WTC11 (cell line): ENCODE results near the gene EPN2. TPM values are rescaled to one million over a fixed set of nuclear protein-coding genes. Genes with fewer than 3 reads are reported as not detected.

Source experiments
- ATAC-seq: fragments of 200-7000 bp; cut with Tn5 transposase; 2 replicates; pipeline ENCODE4 v1.10.0; 2021; ENCODE audit warnings: mild to moderate bottlenecking, moderate library complexity
- CTCF ChIA-PET: fragments of 300-600 bp; sonication (Branson Sonifier 250); formaldehyde crosslinking; loops from one replicate; lab custom pipeline; 2021; ENCODE audit warnings: antibody characterized with exemption; lab: Charles Lee
- POLR2A ChIA-PET: fragments of 350-600 bp; sonication (Branson Sonifier 250); formaldehyde crosslinking; loops from one replicate; lab custom pipeline; 2021; ENCODE audit warnings: antibody characterized with exemption; lab: Charles Lee
- DNase-seq: peaks from one replicate; pipeline ENCODE4 v3.0.0; 2021; ENCODE audit warnings: low spot score
- H3K27ac Mint-ChIP-seq: 2 replicates; pipeline ENCODE4 v1.8.0; 2021; ENCODE audit warnings: mixed read lengths
- H3K27me3 Mint-ChIP-seq: 2 replicates; pipeline ENCODE4 v1.8.0; 2021; ENCODE audit warnings: low read depth, mild to moderate bottlenecking, moderate library complexity, mixed read lengths
- H3K36me3 Mint-ChIP-seq: 2 replicates; pipeline ENCODE4 v1.8.0; 2021; ENCODE audit warnings: mixed read lengths
- H3K4me1 Mint-ChIP-seq: 2 replicates; pipeline ENCODE4 v1.8.0; 2022; ENCODE audit warnings: mixed read lengths
- H3K4me3 Mint-ChIP-seq: 2 replicates; pipeline ENCODE4 v1.8.0; 2021; ENCODE audit warnings: mild to moderate bottlenecking, moderate library complexity, mixed read lengths
- H3K9me3 Mint-ChIP-seq: 2 replicates; pipeline ENCODE4 v1.8.0; 2021; ENCODE audit warnings: mixed read lengths
- ELF4 ChIP-seq: sonication (generic); formaldehyde crosslinking; IDR thresholded peaks from 2 replicates; pipeline ENCODE4 v1.8.1; 2022; ENCODE audit warnings: low read depth, mild to moderate bottlenecking, moderate library complexity, missing genetic modification reagents
- GABPB1 ChIP-seq: sonication (generic); formaldehyde crosslinking; IDR thresholded peaks from 2 replicates; pipeline ENCODE4 v1.8.1; 2023; ENCODE audit warnings: mild to moderate bottlenecking, missing genetic modification reagents
- GTF2I ChIP-seq: fragments of 250-450 bp; sonication (Bioruptor Pico); conservative IDR thresholded peaks from 2 replicates; pipeline ENCODE4 v1.4.0; 2021; ENCODE audit warnings: mild to moderate bottlenecking
- HMGA2 ChIP-seq: fragments of 250-450 bp; sonication (Bioruptor Pico); IDR thresholded peaks from 2 replicates; pipeline ENCODE4 v1.4.0; 2021; ENCODE audit warnings: mild to moderate bottlenecking, moderate library complexity
- JAZF1 ChIP-seq: fragments of 250-450 bp; sonication (Bioruptor Pico); IDR thresholded peaks from 2 replicates; pipeline ENCODE4 v1.9.0; 2021; ENCODE audit warnings: moderate library complexity, mild to moderate bottlenecking, inconsistent platforms
- MXD4 ChIP-seq: fragments of 250-450 bp; sonication (Bioruptor Pico); IDR thresholded peaks from 2 replicates; pipeline ENCODE4 v1.8.0; 2021; ENCODE audit warnings: mild to moderate bottlenecking, moderate library complexity, borderline replicate concordance
- MYBL2 ChIP-seq: sonication (generic); formaldehyde crosslinking; IDR thresholded peaks from 2 replicates; pipeline ENCODE4 v1.8.1; 2023; ENCODE audit warnings: mild to moderate bottlenecking, moderate library complexity, missing genetic modification reagents
- NFYB ChIP-seq: sonication (generic); formaldehyde crosslinking; conservative IDR thresholded peaks from 2 replicates; pipeline ENCODE4 v1.8.0; 2022; ENCODE audit warnings: low read depth, missing genetic modification reagents
- NR2C2 ChIP-seq: sonication (generic); formaldehyde crosslinking; IDR thresholded peaks from 2 replicates; pipeline ENCODE4 v1.8.0; 2022; ENCODE audit warnings: mild to moderate bottlenecking, missing genetic modification reagents
- PRRX2 ChIP-seq: fragments of 250-450 bp; sonication (Bioruptor Pico); IDR thresholded peaks from 2 replicates; pipeline ENCODE4 v1.8.0; 2021; ENCODE audit warnings: mild to moderate bottlenecking
- TCF7 ChIP-seq: sonication (generic); formaldehyde crosslinking; IDR thresholded peaks from 2 replicates; pipeline ENCODE4 v1.8.0; 2022; ENCODE audit warnings: mild to moderate bottlenecking, low read depth, missing genetic modification reagents, moderate library complexity
- ZNF121 ChIP-seq: sonication (generic); formaldehyde crosslinking; IDR thresholded peaks from 2 replicates; pipeline ENCODE4 v1.8.0; 2023; ENCODE audit warnings: missing genetic modification reagents
- ZNF317 ChIP-seq: sonication (generic); formaldehyde crosslinking; IDR thresholded peaks from 2 replicates; pipeline ENCODE4 v1.8.1; 2023; ENCODE audit warnings: low read depth, mild to moderate bottlenecking, moderate library complexity, missing genetic modification reagents, borderline replicate concordance
- ZNF416 ChIP-seq: fragments of 250-450 bp; sonication (Bioruptor Pico); IDR thresholded peaks from 2 replicates; pipeline ENCODE4 v1.9.0; 2021; ENCODE audit warnings: mild to moderate bottlenecking, inconsistent platforms
- total RNA-seq: library from RNA; stranded (reverse); gene quantifications from 3 replicates; pipeline ENCODE4 v1.2.3, GENCODE V29; 2021
- TF ChIP-seq, protein P1 (sequence below): sonication (generic); formaldehyde crosslinking; IDR thresholded peaks from 2 replicates; pipeline ENCODE4 v1.8.1; 2023; ENCODE audit warnings: mild to moderate bottlenecking, missing genetic modification reagents, moderate library complexity
- TF ChIP-seq, protein P2 (sequence below): sonication (generic); formaldehyde crosslinking; IDR thresholded peaks from 2 replicates; pipeline ENCODE4 v1.8.1; 2023; ENCODE audit warnings: mild to moderate bottlenecking, missing genetic modification reagents
- TF ChIP-seq, protein P3 (sequence below): sonication (generic); formaldehyde crosslinking; IDR thresholded peaks from 2 replicates; pipeline ENCODE4 v1.8.1; 2023; ENCODE audit warnings: mild to moderate bottlenecking, missing genetic modification reagents, moderate library complexity
- TF ChIP-seq, protein P4 (sequence below): sonication (generic); formaldehyde crosslinking; IDR thresholded peaks from 2 replicates; pipeline ENCODE4 v1.8.1; 2022; ENCODE audit warnings: low read depth, missing genetic modification reagents, borderline replicate concordance
- TF ChIP-seq, protein P5 (sequence below): sonication (generic); formaldehyde crosslinking; IDR thresholded peaks from 2 replicates; pipeline ENCODE4 v1.8.1; 2023; ENCODE audit warnings: mild to moderate bottlenecking, missing genetic modification reagents
- TF ChIP-seq, protein P6 (sequence below): sonication (generic); formaldehyde crosslinking; IDR thresholded peaks from 2 replicates; pipeline ENCODE4 v1.8.0; 2023; ENCODE audit warnings: mild to moderate bottlenecking, missing genetic modification reagents
- TF ChIP-seq, protein P7 (sequence below): sonication (generic); formaldehyde crosslinking; IDR thresholded peaks from 2 replicates; pipeline ENCODE4 v1.8.0; 2022; ENCODE audit warnings: mild to moderate bottlenecking, missing genetic modification reagents

The EPN2 gene
- total RNA-seq, 1 experiment from 2014 or later = 48.8 TPM

DNA sequence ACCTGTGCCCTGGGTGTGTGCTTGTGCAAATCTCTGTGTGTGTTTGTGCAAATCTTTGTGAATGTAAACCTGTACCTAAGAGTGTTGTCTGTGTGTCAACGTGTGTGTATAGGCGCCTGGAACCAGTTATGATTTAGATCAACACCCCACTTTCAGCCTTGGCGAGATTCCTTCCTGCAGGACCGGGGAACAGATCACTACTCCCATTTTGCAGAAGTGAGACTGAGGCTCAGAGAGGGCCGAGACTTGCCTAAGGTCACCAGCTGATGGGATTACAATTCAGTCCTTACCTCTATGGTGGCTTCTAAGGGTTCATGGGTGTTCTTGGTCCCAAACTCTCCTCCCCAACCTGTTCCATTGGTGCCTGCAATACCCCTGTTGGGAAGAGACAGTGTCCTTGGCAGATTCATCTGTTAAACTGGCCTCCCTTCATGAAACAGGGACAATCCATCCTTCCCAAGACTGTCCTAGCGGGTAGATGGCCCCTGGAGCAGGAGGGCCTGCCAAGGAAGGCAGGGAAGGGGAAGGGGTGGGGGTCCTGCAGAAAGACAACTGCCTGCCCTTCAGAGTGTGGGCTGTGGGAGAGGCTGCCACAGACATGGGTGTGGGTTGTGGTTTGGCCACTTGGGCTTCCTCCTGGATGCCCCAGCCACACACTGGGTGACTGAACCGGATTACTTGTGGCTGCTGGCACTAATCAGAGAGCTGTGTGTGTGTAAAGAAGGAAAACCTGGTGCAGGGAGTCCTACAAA, 134.3 kb downstream of the EPN2 start (continued):
- TF ChIP-seq, protein P1, sequence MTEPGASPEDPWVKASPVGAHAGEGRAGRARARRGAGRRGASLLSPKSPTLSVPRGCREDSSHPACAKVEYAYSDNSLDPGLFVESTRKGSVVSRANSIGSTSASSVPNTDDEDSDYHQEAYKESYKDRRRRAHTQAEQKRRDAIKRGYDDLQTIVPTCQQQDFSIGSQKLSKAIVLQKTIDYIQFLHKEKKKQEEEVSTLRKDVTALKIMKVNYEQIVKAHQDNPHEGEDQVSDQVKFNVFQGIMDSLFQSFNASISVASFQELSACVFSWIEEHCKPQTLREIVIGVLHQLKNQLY (CRISPR knock-in tag) = no peak
- TF ChIP-seq, all 79 proteins: peak for 0

DNA sequence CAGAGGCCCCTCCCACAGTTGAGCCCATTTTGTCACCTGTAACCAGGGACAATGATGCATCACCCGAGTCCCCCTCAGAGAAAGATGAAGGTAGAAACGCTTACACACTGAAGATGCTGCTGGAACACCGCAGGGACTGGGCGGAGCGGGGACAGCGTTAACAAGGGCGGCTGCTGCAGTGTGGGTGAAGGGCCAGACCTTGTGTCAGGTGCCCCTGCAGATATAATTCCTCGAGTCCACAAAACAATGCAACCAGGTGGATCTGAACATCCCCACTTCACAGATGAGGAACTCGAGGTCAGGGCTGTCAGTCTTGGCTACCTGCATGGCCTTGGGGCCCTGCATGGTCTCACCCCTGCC, 134.8 kb downstream of the EPN2 start:
- ATAC-seq = no peak
- no peak overlapping the region for H3K4me3 Mint-ChIP-seq
- no peaks in the 10 kb centered on the region for H3K36me3 Mint-ChIP-seq
- no peak overlapping the region for H3K27ac Mint-ChIP-seq
- H3K4me1 Mint-ChIP-seq = peaks cover 6% of the 10 kb centered on the region
- CTCF ChIA-PET = interaction anchor here (0.6 to 1.6 kb wide), 2 partner anchors 9 to 389 kb away, joined by 3 to 5 read pairs; partner anchors contain the start of gene B9D1
- TF ChIP-seq, protein P2, sequence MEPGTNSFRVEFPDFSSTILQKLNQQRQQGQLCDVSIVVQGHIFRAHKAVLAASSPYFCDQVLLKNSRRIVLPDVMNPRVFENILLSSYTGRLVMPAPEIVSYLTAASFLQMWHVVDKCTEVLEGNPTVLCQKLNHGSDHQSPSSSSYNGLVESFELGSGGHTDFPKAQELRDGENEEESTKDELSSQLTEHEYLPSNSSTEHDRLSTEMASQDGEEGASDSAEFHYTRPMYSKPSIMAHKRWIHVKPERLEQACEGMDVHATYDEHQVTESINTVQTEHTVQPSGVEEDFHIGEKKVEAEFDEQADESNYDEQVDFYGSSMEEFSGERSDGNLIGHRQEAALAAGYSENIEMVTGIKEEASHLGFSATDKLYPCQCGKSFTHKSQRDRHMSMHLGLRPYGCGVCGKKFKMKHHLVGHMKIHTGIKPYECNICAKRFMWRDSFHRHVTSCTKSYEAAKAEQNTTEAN (CRISPR knock-in tag) = no peak
- TF ChIP-seq ELF4 (CRISPR knock-in tag) (no peak), MYBL2 (CRISPR knock-in tag) (no peak), ZNF416 (CRISPR knock-in tag) (no peak), TCF7 (no peak), ZNF121 (no peak), GTF2I (CRISPR knock-in tag) (no peak), HMGA2 (CRISPR knock-in tag) (no peak), NFYB (CRISPR knock-in tag) (no peak), MXD4 (no peak), ZNF317 (no peak), PRRX2 (CRISPR knock-in tag) (no peak), GABPB1 (CRISPR knock-in tag) (no peak), NR2C2 (CRISPR knock-in tag) (no peak), JAZF1 (CRISPR knock-in tag) (no peak)
- TF ChIP-seq, protein P3, sequence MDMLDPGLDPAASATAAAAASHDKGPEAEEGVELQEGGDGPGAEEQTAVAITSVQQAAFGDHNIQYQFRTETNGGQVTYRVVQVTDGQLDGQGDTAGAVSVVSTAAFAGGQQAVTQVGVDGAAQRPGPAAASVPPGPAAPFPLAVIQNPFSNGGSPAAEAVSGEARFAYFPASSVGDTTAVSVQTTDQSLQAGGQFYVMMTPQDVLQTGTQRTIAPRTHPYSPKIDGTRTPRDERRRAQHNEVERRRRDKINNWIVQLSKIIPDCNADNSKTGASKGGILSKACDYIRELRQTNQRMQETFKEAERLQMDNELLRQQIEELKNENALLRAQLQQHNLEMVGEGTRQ (CRISPR knock-in tag) = no peak
- TF ChIP-seq, protein P4, sequence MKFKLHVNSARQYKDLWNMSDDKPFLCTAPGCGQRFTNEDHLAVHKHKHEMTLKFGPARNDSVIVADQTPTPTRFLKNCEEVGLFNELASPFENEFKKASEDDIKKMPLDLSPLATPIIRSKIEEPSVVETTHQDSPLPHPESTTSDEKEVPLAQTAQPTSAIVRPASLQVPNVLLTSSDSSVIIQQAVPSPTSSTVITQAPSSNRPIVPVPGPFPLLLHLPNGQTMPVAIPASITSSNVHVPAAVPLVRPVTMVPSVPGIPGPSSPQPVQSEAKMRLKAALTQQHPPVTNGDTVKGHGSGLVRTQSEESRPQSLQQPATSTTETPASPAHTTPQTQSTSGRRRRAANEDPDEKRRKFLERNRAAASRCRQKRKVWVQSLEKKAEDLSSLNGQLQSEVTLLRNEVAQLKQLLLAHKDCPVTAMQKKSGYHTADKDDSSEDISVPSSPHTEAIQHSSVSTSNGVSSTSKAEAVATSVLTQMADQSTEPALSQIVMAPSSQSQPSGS (CRISPR knock-in tag) = no peak
- TF ChIP-seq, protein P5, sequence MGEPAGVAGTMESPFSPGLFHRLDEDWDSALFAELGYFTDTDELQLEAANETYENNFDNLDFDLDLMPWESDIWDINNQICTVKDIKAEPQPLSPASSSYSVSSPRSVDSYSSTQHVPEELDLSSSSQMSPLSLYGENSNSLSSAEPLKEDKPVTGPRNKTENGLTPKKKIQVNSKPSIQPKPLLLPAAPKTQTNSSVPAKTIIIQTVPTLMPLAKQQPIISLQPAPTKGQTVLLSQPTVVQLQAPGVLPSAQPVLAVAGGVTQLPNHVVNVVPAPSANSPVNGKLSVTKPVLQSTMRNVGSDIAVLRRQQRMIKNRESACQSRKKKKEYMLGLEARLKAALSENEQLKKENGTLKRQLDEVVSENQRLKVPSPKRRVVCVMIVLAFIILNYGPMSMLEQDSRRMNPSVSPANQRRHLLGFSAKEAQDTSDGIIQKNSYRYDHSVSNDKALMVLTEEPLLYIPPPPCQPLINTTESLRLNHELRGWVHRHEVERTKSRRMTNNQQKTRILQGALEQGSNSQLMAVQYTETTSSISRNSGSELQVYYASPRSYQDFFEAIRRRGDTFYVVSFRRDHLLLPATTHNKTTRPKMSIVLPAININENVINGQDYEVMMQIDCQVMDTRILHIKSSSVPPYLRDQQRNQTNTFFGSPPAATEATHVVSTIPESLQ (CRISPR knock-in tag) = no peak
- TF ChIP-seq, protein P6, sequence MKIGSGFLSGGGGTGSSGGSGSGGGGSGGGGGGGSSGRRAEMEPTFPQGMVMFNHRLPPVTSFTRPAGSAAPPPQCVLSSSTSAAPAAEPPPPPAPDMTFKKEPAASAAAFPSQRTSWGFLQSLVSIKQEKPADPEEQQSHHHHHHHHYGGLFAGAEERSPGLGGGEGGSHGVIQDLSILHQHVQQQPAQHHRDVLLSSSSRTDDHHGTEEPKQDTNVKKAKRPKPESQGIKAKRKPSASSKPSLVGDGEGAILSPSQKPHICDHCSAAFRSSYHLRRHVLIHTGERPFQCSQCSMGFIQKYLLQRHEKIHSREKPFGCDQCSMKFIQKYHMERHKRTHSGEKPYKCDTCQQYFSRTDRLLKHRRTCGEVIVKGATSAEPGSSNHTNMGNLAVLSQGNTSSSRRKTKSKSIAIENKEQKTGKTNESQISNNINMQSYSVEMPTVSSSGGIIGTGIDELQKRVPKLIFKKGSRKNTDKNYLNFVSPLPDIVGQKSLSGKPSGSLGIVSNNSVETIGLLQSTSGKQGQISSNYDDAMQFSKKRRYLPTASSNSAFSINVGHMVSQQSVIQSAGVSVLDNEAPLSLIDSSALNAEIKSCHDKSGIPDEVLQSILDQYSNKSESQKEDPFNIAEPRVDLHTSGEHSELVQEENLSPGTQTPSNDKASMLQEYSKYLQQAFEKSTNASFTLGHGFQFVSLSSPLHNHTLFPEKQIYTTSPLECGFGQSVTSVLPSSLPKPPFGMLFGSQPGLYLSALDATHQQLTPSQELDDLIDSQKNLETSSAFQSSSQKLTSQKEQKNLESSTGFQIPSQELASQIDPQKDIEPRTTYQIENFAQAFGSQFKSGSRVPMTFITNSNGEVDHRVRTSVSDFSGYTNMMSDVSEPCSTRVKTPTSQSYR (CRISPR knock-in tag) = no peak
- TF ChIP-seq, protein P7, sequence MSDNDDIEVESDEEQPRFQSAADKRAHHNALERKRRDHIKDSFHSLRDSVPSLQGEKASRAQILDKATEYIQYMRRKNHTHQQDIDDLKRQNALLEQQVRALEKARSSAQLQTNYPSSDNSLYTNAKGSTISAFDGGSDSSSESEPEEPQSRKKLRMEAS (CRISPR knock-in tag) = no peak
- TF ChIP-seq, all 79 proteins: peak for 0
- Mint-ChIP-seq H3K9me3 (no peaks in the 10 kb centered on the region), H3K27me3 (no peaks in the 10 kb centered on the region)
- DNase-seq = no peak
- POLR2A ChIA-PET = no interaction called here
